ENCODE results near the gene RNF32.
"Not testable (repeated sequence)": the region's sequence is repeated elsewhere in the genome, so short reads cannot be mapped to it uniquely, and the experiment has no call there.

RNF32 gene

DNA sequence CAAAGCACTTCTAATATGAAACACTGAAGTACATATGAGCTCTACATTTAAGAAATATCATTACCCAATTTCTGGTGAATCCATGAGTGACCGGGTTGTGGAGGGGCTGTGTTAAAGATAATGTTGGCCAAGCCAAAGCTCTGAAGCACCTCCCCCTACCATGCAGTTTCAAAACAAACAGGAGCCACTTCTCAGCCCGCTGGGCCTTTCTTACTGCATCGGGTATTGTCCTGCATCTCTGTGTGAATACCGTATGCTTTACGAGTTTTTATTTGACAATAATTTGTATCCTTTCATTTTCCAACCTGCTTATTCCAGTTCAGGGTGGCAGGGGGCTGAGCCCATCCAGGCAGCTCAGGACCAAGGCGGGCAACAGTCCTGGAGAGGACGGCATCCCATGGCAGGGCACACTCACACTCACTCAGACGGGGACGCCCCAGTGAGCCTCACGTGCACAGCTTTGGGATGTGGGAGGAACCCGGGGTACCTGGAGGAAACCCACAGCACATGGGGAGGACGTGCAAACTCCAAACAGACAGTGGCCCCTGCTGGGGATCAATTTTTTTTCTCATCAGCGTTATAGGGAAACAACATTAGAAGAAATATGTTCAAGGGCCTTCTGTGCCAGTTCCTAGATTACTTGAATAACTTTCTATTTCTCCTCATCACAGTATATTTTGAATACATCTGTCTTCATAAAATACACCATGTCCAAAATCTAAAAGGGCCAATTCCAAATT lies 1.9 kb downstream of the RNF32 start:
- no peak for DNase-seq

DNA sequence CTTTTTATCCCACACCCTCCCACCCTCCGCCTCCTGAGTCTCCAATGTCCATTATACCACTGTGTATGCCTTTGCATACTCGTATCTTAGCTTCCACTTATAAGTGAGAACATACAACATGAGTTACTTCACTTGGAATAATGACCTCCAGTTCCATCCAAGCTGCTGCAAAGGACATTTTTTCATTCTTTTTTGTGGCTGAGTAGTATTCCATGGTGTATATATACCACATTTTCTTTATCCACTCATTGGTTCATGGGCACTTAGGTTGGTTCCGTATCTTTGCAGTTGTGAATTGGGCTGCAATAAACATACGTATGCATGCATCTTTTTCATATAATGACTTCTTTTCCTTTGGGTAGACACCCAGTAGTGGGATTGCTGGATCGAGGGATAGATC lies 6.8 kb downstream of the RNF32 start:
- DNase-seq: not testable (repeated sequence)

DNA sequence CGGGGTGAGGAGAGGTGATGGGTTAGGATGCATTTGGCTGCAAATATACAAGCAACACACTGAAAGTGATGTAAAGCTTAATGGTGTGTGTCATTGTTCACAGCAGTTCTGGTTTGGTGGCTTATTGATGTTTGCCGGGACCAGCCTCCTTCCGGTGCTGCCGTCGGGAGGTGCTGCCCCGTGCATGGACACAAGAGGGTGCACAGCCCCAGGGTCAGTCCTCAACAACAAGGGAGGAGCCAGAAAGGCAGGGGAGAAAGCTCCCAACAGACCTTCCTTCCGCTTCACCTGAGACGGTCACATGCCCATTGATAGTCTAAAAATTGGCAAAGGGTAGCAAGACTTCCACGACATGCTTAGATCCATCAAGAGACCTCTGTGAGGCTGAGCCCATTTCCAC lies 9.5 kb downstream of the RNF32 start:
- peak; percentile 47 for DNase-seq

DNA sequence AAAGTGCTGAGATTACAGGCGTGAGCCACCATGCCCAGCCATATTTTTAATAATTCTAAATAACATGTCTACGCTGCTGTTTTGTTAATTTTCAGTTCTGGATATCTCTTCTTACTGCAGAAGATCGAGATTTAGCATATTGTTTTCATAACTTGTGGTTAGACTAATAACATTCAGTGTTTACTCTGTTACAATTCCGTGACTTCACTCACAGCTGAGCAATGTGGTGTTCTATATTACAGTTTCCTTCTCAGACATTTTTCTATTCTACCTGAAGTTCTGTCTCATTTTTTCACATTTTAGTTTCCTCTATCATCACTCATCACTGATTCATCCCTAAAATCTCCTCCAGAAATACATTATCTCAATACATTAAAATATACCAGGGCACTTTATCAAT lies 10.9 kb downstream of the RNF32 start:
- DNase-seq: no peak

DNA sequence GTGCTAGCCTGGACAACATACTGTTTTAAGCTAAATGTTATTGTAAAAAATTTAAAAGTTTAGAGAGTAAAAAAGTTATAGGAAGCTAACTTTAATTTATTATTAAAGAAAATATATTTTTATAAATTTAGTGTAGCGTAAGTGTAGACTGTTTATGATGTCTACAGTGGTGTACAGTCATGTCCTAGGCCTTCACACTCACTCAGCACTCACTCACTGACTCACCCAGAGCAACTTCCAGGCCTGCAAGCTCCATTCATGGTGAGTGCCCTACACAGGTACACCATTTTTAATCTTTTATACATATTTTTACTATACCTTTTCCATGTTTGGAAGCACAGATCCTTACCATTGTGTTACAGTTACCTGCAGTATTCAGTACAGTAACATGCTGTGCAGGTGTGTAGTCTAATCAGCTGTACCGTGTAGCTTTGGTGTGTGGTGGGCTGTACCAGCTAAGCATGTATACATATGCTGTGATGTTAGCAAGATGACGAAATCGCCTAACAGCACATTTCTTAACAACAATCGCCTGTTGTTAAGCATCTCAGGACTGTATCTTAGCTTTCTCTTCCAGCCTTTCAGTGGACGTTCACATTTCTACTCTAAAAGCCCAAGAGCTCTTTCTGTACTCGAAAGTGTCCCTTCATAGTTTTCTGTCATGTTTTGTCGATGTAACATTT lies 12.5 kb downstream of the RNF32 start:
- DNase-seq: no peak

DNA sequence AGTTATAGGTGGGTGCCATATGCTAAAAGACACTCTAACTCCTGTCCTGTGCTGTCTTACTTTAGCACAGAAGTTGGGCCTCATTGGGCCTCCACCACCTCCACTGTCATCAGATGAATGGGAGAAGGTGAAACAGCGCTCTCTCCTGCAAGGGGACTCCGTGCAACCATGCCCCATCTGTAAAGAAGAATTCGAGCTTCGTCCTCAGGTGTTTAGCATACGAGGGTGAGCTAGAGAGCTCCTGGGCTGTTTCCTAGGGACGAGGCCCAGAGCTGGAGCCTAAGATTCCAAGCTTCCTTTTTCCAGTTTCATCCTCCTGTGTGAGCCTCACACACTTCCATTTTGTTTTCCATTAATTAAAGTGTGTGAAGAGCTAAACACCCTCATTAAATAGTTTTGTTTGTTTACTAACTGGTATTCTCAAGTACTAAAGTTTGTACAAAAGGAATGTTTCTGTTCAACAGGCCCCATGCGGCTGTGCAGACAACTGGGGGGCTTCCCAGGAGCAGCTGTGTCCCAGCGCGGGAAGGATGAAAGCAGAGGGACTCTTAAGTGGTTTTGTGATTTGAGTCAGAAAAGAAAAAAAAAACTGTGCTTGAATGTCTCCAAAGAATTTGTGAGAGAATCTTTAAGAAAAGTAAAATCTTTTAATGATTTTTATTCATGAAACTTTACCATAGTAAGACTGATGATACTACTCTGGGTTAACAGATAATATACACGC lies 14.1 kb downstream of the RNF32 start:
- no peak for DNase-seq

DNA sequence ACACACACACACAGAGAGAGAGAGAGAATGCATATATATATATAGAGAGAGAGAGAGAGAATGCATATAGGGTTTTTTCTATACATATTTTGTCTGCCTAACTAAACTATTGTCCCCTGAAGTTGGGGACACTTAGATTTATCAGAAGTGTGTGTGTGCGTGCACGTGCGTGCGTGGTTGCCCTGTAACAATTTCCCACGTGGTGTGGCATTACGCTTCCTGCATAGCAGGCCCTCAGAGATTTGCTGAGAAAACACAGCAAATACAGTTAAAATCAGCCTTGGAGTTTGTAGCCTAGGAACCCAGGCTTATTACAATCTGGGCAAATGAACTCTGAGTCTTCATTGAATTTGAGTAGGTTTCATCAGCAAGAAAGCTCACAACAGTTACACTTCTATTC lies 14.7 kb downstream of the RNF32 start:
- DNase-seq: no peak

DNA sequence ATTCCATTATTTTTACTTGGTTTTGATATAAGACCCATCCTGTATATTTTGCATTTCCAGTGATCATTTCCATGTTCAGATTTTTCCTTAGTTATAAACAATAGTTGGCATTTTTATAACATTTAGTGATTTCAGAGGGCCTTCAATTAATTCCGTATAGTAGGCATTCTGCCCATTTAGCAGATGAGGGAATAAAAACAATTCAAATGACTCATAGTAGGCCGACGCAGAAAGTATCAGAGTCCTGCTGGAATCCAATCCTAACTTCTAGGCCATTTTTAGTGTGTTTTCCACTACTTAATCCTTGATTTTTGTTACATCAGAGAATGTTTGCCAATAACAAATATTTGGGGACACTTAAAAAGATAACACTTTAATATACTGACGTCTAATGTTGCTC lies 15.4 kb downstream of the RNF32 start:
- no peak for DNase-seq

DNA sequence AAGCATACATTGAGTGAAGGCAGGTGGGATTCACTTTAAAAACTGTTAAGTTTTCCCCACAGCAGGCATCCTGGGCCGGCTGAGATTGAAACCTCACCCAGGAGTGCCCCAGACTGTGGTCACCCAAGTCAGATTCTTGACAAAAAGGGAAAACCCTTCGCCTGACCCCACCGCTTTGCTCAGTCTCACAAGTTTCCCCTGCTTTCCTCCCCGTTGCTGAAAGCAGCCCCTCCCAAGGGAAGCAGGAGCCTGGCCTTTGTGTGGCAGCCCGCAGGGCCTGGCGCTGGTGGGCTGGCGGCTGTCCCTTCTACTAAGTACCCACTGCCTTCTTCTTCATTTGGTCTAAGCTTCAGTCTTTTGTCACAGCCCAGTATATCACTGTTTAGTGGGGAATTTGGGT lies 16.0 kb downstream of the RNF32 start:
- no peak for DNase-seq

DNA sequence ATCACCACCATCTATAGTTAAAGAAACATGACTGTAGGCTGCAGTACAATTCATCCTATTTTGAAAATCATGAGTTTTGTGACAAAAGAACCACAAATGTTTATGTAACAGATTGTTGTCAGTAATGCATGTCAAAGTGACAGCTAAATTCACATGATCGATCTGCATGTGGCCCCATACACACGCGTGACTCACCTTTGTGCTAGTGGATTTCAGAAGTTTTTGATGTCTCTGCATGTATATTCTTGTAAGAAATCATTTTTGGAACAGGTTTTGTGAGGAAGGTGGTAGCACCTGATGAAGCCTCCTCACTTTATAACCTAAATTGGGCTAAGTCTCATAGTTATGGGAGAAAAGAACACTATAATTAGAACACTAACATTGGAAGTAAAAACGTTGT lies 17.1 kb downstream of the RNF32 start:
- DNase-seq: no peak

DNA sequence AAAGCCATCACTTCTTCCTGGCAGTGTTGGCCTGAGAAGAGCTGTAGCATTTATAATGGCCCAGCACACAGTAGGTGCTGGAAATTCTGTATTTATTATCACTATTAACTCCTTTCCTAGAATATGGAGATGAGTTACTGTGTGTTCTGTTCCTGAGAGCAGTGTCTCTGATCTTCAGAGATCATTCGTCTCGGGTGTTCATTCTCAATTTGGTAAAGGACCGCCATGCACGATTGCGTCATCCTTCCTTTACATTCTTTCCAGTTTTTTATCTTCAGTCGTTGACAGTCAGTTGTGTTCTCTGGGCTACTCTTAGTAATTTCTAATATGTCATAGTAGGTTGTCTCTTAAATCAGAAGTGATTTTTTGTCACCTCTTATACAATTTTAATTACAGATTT lies 18.6 kb downstream of the RNF32 start:
- no peak for DNase-seq

DNA sequence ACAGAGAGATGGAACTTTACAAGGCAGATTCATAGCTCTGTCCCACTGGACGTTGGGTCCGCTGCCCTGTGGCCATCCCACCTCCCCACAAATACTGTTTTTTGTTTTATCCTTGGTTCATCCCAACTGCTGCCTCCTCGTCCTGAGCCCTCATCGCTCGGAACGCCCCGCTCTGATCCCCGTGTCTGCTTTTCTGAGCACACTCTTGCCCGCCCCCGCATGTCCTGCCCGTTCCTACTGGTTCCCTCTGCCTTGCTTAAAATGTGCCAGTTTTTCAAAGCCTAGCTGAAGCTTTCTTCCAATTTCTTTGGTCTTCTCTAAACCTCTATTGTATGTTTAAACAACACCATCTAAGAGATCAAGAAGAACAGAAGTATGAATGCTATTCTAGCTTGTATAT lies 19.4 kb downstream of the RNF32 start:
- no peak for DNase-seq

DNA sequence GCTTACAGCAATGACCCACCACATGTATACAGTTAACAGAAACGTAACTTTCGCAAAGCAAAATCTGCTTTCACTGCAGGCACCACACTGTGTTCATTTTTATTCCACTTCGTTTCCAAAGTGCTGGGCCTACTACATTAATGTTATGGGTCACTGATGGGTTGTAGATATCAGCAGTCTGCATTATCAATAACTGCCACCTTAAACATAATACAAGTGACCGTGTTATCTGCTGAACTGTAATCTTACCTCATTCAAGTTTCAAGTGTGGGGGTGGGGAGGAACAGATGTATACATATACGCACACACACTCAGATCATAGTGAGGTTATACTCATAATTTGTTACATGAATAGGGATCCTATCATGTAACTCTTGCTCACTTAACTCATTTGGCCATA lies 21.1 kb downstream of the RNF32 start:
- DNase-seq: peak; percentile 55

DNA sequence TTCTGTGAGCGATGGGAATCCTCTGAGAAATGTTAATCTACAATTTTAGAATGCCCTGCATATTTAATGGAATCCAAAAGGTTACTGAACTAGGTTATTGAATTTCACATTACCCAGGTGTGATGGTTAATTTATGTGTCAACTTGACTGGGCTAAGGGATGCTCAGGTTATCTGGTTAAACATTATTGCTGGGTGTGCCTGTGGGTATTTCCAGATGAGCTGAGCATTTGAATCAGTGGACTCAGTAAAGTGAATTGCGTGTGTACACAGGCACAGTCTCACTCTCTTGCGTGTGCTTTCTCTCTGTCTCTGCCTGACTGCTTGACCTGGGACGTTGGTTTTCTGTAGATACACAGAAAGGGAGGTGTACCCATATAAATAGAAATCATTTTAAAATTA lies 21.7 kb downstream of the RNF32 start:
- DNase-seq: no peak

DNA sequence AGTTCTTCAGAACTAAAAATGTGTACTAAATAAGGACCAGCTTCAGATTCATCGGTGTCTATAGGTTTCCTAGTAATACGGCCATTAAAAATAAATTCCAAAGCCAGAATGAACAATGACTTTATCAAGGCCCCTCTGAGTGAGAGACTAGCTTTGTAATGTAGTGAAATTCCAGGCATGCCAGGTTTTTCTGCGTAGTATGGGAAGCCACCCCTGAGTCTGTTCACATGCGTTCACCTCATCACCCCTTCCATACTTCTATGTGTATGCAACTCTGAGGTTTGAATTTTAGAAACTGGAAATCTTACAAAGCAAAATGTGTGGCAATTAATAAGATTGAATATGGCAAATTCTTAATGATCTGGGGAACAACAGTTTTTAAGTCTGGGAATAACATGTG lies 24.5 kb downstream of the RNF32 start:
- DNase-seq: no peak

DNA sequence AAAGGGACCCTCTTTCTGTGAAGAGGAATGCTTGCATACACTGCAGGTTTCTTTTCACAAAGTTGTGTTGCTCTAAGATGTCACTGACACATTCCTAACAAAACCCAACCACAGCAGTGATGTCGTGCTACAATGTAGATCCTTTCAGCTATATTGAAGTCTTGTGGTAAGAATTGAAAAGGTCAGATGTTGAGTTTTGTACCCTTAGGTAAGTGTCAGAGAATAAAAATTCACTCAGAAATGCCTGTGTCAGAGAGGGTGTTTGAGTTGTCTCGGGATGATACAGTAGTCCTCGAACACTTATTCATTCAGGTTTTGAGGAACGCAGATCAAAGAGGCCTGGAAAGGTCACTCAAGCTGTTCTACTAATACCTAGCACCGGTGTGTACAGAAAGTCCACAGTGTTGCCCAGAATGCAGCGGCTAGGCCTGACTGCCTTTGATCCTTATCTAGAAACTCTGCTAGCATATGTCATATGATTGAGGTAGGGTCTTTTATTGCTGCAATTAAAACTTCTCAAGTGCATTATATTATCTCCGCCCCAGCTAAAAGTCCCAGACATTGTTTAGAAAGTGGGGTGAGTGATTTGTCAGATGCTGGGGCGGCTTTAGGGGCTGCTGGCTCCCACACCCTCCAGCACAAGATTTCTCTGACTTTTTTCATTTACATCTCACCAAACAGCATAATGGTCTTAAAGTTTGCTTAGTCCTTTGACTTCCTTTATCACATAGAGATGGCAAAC lies 26.0 kb downstream of the RNF32 start:
- no peak for DNase-seq

DNA sequence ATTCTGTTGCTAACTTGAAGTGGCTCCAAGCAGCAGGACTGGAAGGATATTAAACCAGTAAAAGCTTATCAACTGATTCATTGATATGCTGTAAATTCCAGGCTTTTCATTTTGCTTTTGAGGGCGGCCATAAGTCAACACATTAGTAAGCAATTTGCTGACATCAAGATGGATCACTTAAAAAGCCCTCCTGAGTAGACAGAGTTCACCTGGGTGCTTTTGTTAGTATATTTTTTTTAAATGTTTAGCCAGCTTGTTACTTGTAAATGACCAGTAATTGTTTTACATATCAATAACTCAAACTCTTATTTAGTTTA lies 26.5 kb downstream of the RNF32 start:
- no peak for DNase-seq

DNA sequence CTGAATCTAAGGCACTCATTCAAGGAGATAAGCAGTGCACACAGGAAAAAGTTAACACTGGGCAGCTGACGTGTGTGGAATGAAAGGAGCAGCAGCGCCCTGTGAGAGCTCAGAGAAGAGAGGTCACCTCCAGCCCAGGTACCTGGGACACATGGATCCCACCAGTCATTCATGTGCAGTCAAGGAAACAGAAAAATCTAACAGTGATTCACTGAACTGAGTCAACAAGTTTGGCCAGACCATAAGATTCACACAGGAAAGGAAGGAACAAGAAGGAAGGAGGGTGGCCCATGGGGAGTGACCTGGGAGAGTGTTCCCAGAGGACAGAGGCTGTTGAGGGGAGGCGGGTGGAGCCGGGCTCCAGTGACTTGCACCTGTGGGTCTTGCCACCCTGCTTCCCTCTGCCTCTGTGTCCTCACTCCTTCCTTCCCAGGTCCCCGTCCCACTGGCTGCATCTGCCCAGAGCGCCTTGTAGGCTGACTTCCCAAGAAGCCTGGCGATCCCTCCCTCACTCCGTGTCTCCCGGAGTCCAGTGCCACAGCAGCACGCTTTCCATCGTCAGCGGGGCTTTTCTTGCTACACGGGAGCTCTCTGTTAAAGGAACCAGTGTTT lies 27.7 kb downstream of the RNF32 start:
- no peak for DNase-seq

DNA sequence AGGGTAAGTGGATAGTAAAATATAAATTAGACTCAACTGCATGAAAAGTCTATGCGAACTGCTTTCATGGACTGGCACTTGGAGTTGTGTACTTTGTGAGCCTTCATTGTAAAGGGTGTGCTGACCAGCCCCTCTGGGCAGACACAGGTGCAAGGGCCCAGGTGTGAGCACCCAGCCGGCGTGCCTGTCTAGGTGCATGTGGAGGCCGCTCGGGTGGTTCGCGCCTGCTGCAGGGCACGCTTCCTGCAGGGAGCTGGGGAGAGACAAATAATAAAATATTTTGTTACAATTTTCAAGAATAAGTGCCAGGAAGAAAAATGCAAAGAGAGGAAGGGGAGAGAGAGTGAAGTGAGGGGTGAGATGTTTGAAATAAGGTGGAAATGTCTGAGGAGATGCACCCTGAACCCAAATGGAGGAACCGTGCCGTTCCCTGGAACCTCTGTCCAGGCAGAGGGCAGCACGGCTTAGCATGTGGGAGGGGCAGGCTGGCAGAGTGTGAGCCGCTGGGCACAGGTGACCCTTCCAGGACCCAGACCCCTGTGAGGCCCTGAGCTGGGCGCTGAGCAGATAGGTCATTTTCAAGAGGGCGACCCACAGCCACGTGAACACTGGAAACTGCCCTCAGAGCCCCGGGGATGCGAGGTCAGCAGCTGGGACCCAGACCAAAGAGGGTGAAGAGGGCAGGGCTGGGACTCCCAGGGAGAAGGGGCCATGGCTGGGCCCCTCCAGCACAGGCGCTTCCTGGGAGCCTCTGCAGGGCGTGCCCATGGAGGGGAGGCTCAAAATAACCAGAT lies 28.7 kb downstream of the RNF32 start:
- DNase-seq: no peak

DNA sequence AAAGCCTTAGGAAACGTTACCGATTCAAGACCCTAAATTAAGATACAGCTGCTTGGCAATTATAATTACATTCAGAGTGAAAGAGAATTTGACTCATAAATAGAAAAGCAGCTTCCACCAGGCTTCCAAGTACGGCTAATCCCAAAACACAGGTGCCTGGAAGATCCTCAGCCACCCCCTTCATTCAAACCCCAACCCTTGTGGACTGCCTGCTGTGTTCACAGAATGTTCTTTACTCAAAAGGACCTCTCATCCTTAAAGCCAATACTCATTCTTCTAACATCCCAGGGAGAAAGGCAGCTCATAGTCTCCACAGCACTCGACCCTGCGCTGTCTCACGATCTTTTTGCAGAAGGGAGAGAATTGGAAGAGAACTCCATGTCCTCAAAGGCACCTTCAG lies 32.9 kb downstream of the RNF32 start:
- no peak for DNase-seq

DNA sequence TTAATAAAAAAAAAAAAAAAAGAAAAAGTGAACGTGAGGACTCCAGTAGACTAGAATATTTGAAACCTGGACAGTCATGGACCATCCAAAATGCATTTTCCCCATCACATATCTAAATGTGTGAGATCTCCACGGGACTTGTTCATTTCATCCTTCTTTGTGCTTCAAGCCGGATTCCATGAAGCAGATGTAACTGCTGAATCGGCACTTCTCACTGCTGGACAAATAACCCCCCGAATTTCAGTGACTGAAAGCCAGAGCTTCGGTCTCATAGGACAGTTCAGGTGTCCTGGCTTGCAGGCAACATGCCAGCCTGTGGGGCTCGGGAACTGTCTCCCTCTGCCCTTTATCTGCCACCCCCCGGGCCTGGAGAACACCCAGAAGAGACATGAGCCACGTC lies 33.3 kb downstream of the RNF32 start:
- DNase-seq: no peak

DNA sequence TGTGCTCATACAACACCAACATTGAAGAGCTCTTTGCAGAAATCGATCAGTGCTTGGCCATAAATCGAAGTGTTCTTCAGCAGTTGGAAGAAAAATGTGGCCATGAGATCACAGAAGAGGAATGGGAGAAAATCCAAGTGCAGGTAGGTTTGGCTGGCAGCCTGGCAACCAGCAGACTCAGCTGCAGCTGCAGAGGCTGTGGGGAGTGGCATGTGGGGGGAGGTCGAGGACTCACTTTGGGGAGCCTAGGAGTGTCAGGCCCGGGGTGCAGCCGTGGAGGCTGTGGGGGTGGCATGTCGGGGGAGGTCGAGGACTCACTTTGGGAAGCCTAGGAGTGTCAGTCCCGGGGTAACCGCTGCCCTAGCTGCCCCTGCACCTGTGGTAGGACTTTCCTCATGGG lies 35.1 kb downstream of the RNF32 start:
- no peak for DNase-seq
